ENCODE data around the gene HCFC1R1. TPM values are rescaled to one million over a fixed set of nuclear protein-coding genes. Genes with fewer than 3 reads are reported as not detected.

HCFC1R1 gene
- total RNA-seq, 4 donors from 2014 or later: 41.8 to 124 (median 66.9) TPM

DNA sequence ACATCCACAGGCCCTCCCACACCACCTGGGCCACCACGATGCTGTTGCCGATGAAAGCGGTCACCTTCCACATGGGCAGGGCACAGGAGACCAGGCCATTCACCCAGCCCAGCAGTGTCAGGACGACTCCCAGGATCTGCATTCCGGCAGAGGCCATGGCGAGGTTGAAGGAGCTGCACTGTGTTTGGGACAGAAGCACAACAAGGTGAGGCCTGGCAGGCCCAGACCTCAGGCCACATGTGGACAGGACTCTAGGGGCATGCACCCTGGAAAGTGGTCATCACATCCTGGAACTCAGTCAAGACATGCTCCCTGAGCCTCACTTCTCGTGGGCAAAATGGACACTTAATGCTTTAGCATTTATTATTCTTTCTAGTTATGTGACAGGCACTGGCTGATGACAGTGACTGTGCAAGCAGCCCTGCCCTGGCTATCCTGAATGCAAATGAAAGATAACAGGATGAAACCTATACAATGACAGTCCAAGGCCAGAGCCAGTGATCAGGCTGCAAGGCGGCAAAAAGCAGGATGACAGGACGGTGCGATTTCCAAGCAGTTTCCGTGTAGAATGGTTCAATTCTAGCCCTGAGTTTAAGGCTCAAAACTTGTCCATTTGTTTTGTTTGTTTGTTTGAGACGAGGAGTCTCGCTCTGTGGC lies 7.7 kb downstream of the HCFC1R1 start:
- Histone ChIP-seq H3K4me3 (no peak overlapping the region), H3K27me3 (peaks cover 38 to 54% (median 45%) of the 10 kb centered on the region in 3 donors), H3K4me1 (peaks cover 0 to 13% of the 10 kb centered on the region in 2 donors), H3K27ac (no peak overlapping the region), H3K9me3 (no peaks in the 10 kb centered on the region), H3K36me3 (no peaks in the 10 kb centered on the region)
- in situ Hi-C loops (cut with MboI; ENCODE audit: low sequenced_read_pairs in 4 of 4) (no loop called here), intact Hi-C loops (cut with DNase I; ENCODE audit: low total_unique reads) (no loop called here)
- ATAC-seq: no peak
- no peak for TF ChIP-seq POLR2A (IDR thresholded peaks at IDR 0.05)
- TF ChIP-seq, protein P1, sequence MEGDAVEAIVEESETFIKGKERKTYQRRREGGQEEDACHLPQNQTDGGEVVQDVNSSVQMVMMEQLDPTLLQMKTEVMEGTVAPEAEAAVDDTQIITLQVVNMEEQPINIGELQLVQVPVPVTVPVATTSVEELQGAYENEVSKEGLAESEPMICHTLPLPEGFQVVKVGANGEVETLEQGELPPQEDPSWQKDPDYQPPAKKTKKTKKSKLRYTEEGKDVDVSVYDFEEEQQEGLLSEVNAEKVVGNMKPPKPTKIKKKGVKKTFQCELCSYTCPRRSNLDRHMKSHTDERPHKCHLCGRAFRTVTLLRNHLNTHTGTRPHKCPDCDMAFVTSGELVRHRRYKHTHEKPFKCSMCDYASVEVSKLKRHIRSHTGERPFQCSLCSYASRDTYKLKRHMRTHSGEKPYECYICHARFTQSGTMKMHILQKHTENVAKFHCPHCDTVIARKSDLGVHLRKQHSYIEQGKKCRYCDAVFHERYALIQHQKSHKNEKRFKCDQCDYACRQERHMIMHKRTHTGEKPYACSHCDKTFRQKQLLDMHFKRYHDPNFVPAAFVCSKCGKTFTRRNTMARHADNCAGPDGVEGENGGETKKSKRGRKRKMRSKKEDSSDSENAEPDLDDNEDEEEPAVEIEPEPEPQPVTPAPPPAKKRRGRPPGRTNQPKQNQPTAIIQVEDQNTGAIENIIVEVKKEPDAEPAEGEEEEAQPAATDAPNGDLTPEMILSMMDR (IDR thresholded peaks at IDR 0.05 in 4 of 5, conservative IDR thresholded peaks at IDR 0.05 in 1 of 5): no peak
- no peak for DNase-seq

DNA sequence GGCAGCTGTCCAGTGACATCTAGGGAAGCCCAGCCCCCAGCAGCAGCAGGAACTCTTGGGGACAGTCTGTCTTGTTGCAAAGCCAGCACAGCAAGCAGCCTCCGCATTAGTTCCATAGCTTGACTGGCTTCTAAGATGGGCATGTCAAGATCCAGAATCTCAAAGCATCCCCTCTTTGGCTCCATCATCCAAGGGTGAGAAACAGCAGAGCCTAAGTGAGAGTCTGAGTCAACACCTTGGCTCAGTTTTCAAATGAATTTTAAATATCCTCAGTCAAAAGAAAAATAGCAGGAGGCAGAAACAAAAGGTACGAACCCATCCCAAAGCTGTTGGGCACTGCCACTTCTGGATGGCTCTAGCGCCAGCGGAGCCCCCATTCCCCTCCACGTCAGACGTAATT lies 8.8 kb downstream of the HCFC1R1 start:
- Histone ChIP-seq H3K27me3 (peaks cover 40 to 54% (median 45%) of the 10 kb centered on the region in 3 donors), H3K4me3 (no peak overlapping the region), H3K36me3 (no peaks in the 10 kb centered on the region), H3K4me1 (peaks cover 0 to 5% of the 10 kb centered on the region in 2 donors), H3K27ac (no peak overlapping the region), H3K9me3 (no peaks in the 10 kb centered on the region)
- intact Hi-C loops (cut with DNase I; ENCODE audit: low total_unique reads): no loop called here
- in situ Hi-C loops (cut with MboI; ENCODE audit: low sequenced_read_pairs in 4 of 4): no loop called here
- TF ChIP-seq, protein P1 (IDR thresholded peaks at IDR 0.05 in 4 of 5, conservative IDR thresholded peaks at IDR 0.05 in 1 of 5): no peak
- TF ChIP-seq POLR2A (IDR thresholded peaks at IDR 0.05): no peak
- no peak for DNase-seq
- ATAC-seq: no peak

DNA sequence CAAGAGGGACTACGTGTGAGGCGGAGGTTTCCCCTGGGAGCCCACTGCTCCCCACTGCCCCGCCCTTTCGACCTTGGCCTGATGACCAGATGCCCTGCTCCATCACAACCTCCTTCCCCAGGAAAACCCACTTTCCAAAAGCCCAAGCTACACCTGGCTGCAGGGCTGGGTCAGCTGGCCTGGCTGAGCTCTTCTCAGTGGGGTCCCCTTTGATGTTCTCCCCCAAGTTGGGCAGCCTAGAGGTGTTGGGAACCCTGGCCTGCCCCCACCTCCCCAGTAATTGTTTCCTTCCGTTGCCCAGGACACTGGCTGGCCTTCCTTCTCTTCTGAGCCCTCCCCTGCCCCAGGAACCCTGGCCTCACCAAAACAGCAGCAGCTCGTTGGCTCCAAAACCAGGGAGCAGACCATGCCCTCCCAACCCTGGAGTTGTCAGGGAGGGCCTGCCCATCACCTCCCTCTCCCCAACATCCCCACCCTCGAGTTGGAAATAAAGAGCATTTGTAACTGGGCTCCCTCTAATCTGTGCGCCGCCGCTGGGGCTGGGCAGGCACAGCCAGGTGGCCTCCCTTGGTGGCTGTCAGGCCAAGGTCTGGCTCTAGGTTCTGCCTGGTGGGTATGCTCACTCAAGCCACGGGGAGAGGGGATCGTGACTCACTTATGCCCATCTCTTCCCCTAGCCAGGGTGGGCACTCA lies 9.6 kb downstream of the HCFC1R1 start:
- Histone ChIP-seq H3K9me3 (no peaks in the 10 kb centered on the region), H3K27ac (no peak overlapping the region), H3K27me3 (peaks cover 40 to 54% (median 45%) of the 10 kb centered on the region in 3 donors), H3K4me3 (no peak overlapping the region), H3K36me3 (no peaks in the 10 kb centered on the region), H3K4me1 (no peaks in the 10 kb centered on the region)
- ATAC-seq (no peak), DNase-seq (no peak)
- in situ Hi-C loops (cut with MboI; ENCODE audit: low sequenced_read_pairs in 4 of 4): no loop called here
- TF ChIP-seq, protein P1 (IDR thresholded peaks at IDR 0.05 in 4 of 5, conservative IDR thresholded peaks at IDR 0.05 in 1 of 5): no peak
- TF ChIP-seq POLR2A (IDR thresholded peaks at IDR 0.05): no peak
- intact Hi-C loops (cut with DNase I; ENCODE audit: low total_unique reads): no loop called here

DNA sequence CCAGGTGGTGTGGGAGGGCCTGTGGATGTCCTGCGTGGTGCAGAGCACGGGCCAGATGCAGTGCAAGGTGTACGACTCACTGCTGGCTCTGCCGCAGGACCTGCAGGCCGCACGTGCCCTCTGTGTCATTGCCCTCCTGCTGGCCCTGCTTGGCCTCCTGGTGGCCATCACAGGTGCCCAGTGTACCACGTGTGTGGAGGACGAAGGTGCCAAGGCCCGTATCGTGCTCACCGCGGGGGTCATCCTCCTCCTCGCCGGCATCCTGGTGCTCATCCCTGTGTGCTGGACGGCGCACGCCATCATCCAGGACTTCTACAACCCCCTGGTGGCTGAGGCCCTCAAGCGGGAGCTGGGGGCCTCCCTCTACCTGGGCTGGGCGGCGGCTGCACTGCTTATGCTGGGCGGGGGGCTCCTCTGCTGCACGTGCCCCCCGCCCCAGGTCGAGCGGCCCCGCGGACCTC lies 10.2 kb downstream of the HCFC1R1 start:
- Histone ChIP-seq H3K27me3 (peaks cover 38 to 48% (median 42%) of the 10 kb centered on the region in 3 donors), H3K9me3 (no peaks in the 10 kb centered on the region), H3K4me3 (no peak overlapping the region), H3K36me3 (no peaks in the 10 kb centered on the region), H3K4me1 (no peaks in the 10 kb centered on the region), H3K27ac (no peak overlapping the region)
- DNase-seq (no peak), ATAC-seq (no peak)
- TF ChIP-seq POLR2A (IDR thresholded peaks at IDR 0.05): no peak
- TF ChIP-seq, protein P1 (IDR thresholded peaks at IDR 0.05 in 4 of 5, conservative IDR thresholded peaks at IDR 0.05 in 1 of 5): no peak
- in situ Hi-C loops (cut with MboI; ENCODE audit: low sequenced_read_pairs in 4 of 4): no loop called here
- intact Hi-C loops (cut with DNase I; ENCODE audit: low total_unique reads): no loop called here

Data from gastrocnemius medialis (tissue), 4 donors.